Measurements from ENCODE around the gene SDK1.

Gene SDK1

GRCh38 chr7:4033996-4034395 is 732.9 kb downstream of the SDK1 start:
- no peak for DNase-seq (ENCODE audit: low spot score)
- TF ChIP-seq CTCF (IDR thresholded peaks at IDR 0.05; ENCODE audit: extremely low read depth, missing control alignments), result no peak

GRCh38 chr7:4037308-4037707 is 736.3 kb downstream of the SDK1 start:
- no peak for TF ChIP-seq CTCF (IDR thresholded peaks at IDR 0.05; ENCODE audit: extremely low read depth, missing control alignments)
- DNase-seq (ENCODE audit: low spot score), result no peak

- TF ChIP-seq CTCF (IDR thresholded peaks at IDR 0.05; ENCODE audit: extremely low read depth, missing control alignments), result no peak
- no peak for DNase-seq (ENCODE audit: low spot score)
Observed at GRCh38 chr7:4037877-4038276, 736.8 kb downstream of the SDK1 start.

GRCh38 chr7:4040109-4040928 is 739.3 kb downstream of the SDK1 start:
- no peak for DNase-seq (ENCODE audit: low spot score)

GRCh38 chr7:4042402-4043045 is 741.5 kb downstream of the SDK1 start:
- DNase-seq (ENCODE audit: low spot score), result no peak
- no peak for TF ChIP-seq CTCF (IDR thresholded peaks at IDR 0.05; ENCODE audit: extremely low read depth, missing control alignments)

More at GRCh38 chr7:4040109-4040928, 739.3 kb downstream of the SDK1 start:
- TF ChIP-seq CTCF (IDR thresholded peaks at IDR 0.05; ENCODE audit: extremely low read depth, missing control alignments), result no peak

- TF ChIP-seq CTCF (IDR thresholded peaks at IDR 0.05; ENCODE audit: extremely low read depth, missing control alignments), result no peak
- DNase-seq (ENCODE audit: low spot score), result no peak
Observed at GRCh38 chr7:4043988-4044387, 742.9 kb downstream of the SDK1 start.

GRCh38 chr7:4045450-4045849 is 744.4 kb downstream of the SDK1 start:
- no peak for DNase-seq (ENCODE audit: low spot score)
- no peak for TF ChIP-seq CTCF (IDR thresholded peaks at IDR 0.05; ENCODE audit: extremely low read depth, missing control alignments)

Measured in GM20000 (cell line).